GM08714 (cell line): Measurements from ENCODE around the gene ATP5MC2.
"Not testable (repeated sequence)": the region's sequence is repeated elsewhere in the genome, so short reads cannot be mapped to it uniquely, and the experiment has no call there.

ENCODE experiments used
- H3K4me3 ChIP-seq: fragments of 200-500 bp; sonication (Bioruptor generic); 2 replicates; pipeline ENCODE4 v1.5.1; 2014; ENCODE audit warnings: mild to moderate bottlenecking, low read length, inconsistent platforms
- ZNF274 ChIP-seq: IDR thresholded peaks from 2 replicates; pipeline ENCODE4 v1.6.1; 2012; ENCODE audit warnings: mild to moderate bottlenecking, low read depth, low read length

The ATP5MC2 gene

GRCh38 chr12:53677016-53677799 lies 1.3 kb upstream of the ATP5MC2 start:
- no peak for TF ChIP-seq ZNF274
- peak overlapping the region; percentile 36; the same call in 1 of the 2 replicates for H3K4me3 ChIP-seq

DNA sequence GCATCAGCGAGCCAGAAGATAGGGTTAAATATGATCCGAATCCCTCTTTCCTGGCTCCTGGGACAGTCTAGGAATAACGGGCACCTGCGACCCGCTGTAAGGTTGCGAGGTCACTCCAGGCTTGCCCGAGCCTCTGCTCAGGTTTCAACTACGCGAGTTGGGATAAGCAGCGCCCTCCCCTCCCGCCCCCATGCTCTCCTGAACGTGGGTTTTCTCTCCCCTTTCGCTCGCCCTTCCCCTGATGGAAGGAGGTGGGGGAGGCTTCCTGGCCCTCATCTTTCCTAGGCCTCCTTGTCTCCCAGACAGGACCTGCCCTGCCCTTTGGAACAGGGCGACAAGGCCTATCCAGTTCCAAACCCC lies 753 bp upstream of the ATP5MC2 start:
- H3K4me3 ChIP-seq: peak overlapping the region; percentile 36; the same call in 1 of the 2 replicates
- TF ChIP-seq ZNF274: no peak

DNA sequence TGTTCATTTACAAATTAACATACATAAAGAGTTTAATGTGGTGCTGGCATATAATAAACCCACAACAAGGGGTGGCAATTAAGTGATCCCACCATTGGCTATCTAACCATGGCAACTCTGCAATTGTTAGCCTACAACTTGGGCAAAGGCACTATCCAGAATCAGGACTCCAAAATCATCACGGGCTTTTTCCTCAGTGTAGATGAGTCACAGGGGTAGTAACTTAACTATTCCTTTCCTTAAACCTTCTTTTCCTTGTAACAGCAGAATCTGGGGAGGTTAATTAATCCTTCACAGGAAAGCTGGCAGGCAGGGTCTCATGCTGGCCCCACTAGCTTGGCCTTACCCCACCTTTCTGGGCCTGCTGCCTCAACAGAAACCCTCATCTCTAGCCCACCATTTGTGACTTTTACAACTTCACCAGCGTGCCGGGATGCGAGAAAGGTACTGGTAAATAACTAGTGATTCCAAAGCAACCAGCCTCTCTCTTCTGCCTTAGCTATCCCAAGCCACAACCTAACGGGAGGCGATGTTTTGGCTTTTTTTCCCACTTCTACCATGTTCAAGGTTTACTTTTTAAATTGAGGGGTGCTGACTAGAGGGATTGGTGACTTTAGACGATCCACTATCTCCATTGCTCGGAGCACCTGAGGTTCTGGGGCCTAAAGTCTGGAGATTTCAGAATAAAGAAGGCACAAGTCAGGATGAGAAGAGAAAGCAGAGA lies 744 bp downstream of the ATP5MC2 start:
- TF ChIP-seq ZNF274: no peak
- peak overlapping the region; percentile 91 for H3K4me3 ChIP-seq

GRCh38 chr12:53670971-53671370 lies 4.9 kb downstream of the ATP5MC2 start:
- H3K4me3 ChIP-seq: no peak overlapping the region
- TF ChIP-seq ZNF274: no peak

- no peak for TF ChIP-seq ZNF274
- no peak overlapping the region for H3K4me3 ChIP-seq
Observed at GRCh38 chr12:53670308-53670707, 5.6 kb downstream of the ATP5MC2 start.

DNA sequence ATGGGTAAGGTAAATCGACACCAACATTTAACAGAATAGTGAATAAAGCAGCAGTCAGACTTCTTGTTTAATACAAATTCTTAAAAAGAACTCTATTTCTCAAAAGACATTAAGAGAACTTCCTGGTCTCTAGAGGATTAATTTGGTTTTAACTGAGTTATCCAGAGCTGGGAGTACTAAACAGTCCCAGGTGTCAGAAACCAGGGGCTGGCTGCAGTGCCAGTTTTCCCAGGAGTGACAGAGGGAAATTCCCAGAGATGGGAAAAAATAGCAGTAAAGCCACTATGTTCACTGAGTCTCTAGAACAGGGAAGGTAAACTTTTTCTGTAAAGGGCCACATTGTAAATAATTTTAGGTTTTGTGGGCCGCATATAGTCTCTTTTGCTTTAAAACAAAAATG lies 8.8 kb downstream of the ATP5MC2 start:
- TF ChIP-seq ZNF274: no peak
- no peak overlapping the region for H3K4me3 ChIP-seq

DNA sequence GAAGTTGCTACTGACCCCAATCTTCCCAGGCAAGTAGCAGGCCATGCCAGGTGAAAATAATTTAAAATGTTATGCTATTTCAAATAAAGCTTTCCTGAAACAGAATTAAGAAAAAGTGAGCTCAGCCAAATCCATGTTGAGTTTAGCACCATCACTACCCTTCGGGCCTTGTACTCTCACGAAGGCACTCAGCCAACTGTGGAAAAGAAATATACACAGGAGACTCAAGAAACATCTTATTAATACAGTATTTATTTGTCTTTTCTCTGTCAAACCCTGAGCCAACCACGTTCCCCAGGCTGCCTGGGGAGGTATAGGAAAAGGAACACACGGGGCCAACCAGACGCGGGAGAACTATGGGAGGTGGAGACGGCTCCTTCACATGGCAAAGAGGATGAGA lies 10.9 kb downstream of the ATP5MC2 start:
- H3K4me3 ChIP-seq: no peak overlapping the region
- no peak for TF ChIP-seq ZNF274

DNA sequence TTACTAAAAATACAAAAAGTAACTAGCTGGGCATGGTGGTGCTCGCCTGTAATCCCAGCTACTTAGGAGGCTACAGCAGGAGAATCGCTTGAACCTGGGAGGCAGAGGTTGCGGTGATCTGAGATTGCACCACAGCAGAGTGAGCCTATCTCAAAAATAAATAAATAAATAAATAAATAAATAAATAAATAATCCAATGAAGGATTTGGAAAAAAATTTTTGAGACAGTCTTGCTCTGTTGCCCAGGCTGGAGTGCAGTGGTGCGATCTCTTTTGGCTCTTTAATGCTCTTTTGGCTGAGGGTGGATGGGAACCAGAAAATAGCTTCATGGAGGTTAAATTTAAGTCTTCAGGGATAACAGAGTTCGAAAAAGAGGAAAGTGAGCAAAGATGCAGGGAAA lies 11.7 kb downstream of the ATP5MC2 start:
- TF ChIP-seq ZNF274: no peak

GRCh38 chr12:53660041-53660440 lies 15.8 kb downstream of the ATP5MC2 start:
- no peak for TF ChIP-seq ZNF274
- peak overlapping the region; percentile 40; the same call in 1 of the 2 replicates for H3K4me3 ChIP-seq

More for the DNA sequence above, 11.7 kb downstream of the ATP5MC2 start:
- no peak overlapping the region for H3K4me3 ChIP-seq

DNA sequence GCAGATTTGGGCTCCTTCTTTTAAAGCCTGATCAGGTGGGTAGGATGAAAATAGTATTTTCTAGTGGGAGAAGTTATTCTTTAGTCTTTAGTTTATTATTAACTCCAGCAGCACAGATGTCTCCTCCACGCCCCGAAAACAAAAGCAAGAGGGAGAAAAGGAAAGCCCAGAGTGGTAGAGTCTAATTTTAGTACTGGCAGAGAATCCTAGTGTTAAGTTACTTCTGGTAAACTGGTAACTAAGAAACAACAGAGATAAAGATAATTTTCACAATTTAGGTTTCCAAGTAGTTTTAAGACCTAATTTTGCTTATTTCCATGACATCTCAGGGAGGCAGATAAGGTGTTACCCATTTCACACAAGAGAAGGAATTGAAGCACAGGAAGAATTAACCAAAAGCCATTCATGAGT lies 16.3 kb downstream of the ATP5MC2 start:
- TF ChIP-seq ZNF274: no peak
- peak overlapping the region; percentile 40; the same call in 1 of the 2 replicates for H3K4me3 ChIP-seq

DNA sequence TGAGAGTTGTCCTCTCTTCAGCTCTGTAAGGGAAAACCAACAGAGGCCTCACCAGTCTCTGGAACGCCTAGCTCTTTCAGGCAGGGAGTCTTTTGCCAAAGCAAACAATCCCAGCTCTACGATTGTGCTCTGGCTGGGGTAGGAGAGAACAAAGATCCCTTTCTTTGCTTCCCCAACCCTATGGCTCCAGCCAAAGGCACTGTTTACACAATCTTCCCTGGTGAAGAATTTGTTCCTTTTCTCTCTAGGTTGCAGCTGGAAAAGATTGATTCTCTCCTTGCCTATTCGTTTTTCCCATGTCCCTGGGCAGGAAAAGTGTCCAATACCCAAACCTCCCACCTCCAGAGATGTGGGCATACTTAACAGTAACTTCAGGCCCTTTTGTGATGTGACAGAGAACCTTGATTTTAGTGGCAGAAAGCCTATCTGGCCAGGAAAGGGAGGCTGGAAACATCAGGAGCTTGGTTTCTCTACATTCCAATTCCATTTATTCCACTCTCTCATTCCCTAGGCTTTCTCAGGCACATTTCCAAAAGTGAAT lies 16.8 kb downstream of the ATP5MC2 start:
- peak overlapping the region; percentile 38; the same call in 1 of the 2 replicates for H3K4me3 ChIP-seq
- TF ChIP-seq ZNF274: no peak

- no peak for TF ChIP-seq ZNF274
- H3K4me3 ChIP-seq: no peak overlapping the region
Observed at GRCh38 chr12:53657041-53657440, 18.8 kb downstream of the ATP5MC2 start.

GRCh38 chr12:53653595-53653994 lies 22.3 kb downstream of the ATP5MC2 start:
- no peak for TF ChIP-seq ZNF274
- no peak overlapping the region for H3K4me3 ChIP-seq

DNA sequence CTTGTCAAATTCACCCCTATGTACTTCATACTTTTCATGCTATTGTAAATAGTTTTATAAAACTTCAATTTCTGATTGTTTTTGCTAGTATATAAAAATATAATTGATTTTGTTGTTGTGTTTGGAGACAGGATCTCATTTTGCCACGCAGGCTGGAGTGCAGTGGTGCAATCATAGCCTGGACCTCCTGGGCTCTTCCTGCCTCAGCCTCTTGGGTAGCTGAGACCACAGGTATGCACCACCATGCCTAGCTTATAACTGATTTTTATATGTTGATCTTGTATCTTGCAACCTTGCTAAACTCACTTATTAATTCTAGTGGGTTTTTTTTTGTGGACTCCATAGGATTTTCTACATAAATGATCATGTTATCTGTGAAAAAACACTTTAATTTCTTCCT lies 23.5 kb downstream of the ATP5MC2 start:
- no peak for TF ChIP-seq ZNF274
- no peak overlapping the region for H3K4me3 ChIP-seq

DNA sequence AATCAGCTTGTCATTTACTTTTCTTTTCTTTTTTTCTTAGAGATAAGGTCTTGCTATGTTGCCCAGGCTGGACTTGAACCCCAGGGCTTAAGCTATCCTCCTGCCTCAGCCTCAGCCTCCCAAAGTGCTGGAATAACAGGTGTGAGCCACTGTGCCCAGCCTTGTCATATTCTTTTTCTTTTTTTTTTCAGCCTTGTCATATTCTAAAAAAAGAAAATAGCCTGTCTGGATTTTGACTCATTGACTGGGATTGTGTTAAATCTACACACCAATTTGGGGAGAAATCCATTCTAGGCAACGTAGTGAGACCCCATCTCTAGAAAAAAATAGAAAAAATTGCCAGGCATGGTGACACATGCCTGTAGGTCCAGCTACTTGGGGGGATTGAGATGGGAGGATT lies 24.1 kb downstream of the ATP5MC2 start:
- H3K4me3 ChIP-seq: no peak overlapping the region
- no peak for TF ChIP-seq ZNF274

DNA sequence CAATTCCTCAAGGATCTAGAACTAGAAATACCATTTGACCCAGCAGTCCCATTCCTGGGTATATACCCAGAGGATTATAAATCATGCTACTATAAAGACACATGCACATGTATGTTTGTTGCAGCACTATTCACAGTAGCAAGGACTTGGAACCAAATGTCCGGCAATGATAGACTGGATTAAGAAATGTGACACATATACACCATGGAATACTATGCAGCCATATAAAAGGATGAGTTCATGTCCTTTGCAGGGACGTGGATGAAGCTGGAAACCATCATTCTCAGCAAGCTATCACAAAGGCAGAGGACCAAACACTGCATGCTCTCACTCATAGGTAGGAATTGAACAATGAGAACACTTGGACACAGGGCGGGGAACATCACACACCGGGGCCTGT lies 29.6 kb downstream of the ATP5MC2 start:
- not testable (repeated sequence) for H3K4me3 ChIP-seq
